ENCODE measurements around the gene CMPK1. TPM values are rescaled to one million over a fixed set of nuclear protein-coding genes. Genes with fewer than 3 reads are reported as not detected.

Gene CMPK1
- total RNA-seq, 1 experiment from 2014 or later: 77.4 TPM

GRCh38 chr1:47420547-47420946 lies 87.0 kb downstream of the CMPK1 start:
- Histone ChIP-seq H3K4me1 (no peaks in the 10 kb centered on the region), H3K36me3 (ENCODE audit: control insufficient read depth, insufficient read depth, low read length) (no peaks in the 10 kb centered on the region), H3K4me3 (ENCODE audit: low read depth, low read length) (no peak overlapping the region), H3K9me3 (no peaks in the 10 kb centered on the region), H3K27me3 (replicated peaks; ENCODE audit: control insufficient read depth, insufficient read depth, low read length) (no peaks in the 10 kb centered on the region)
- no peaks in the 10 kb centered on the region for H3K27me3 Mint-ChIP-seq (ENCODE audit: insufficient read depth, unreplicated experiment)
- DNase-seq: no peak
- ChIA-PET POLR2A (interaction anchor here (0.6 kb wide), 2 partner anchors 15 to 108 kb away, joined by 3 read pairs; no protein-coding TSS in a partner anchor), CTCF (interaction anchor here (0.7 to 0.9 kb wide), 2 partner anchors 17 to 32 kb away, joined by 3 read pairs; partner anchors contain the start of gene FOXD2)
- H3K4me1 Mint-ChIP-seq (ENCODE audit: low read depth, unreplicated experiment): peaks cover 7% of the 10 kb centered on the region
- intact Hi-C loops (cut with micrococcal nuclease; ENCODE audit: unreplicated experiment): loop anchor here (5.0 kb wide), 1 partner anchor 292 kb away; no protein-coding TSS in a partner anchor
- H3K4me3 Mint-ChIP-seq (ENCODE audit: unreplicated experiment): no peak overlapping the region
- no peak overlapping the region for H3K27ac Mint-ChIP-seq (ENCODE audit: unreplicated experiment)
- no peak for TF ChIP-seq CTCF (IDR thresholded peaks at IDR 0.05; ENCODE audit: insufficient read depth in 1 of 2, low read depth in 1 of 2, low read length in 1 of 2, severe bottlenecking in 1 of 2, unreplicated experiment in 1 of 2)
- no TSS peak for BruUV-seq (replicated peaks)
- H3K36me3 Mint-ChIP-seq (ENCODE audit: insufficient read depth, unreplicated experiment): no peaks in the 10 kb centered on the region
- H3K9me3 Mint-ChIP-seq (ENCODE audit: unreplicated experiment): no peaks in the 10 kb centered on the region

GRCh38 chr1:47423872-47424271 lies 90.3 kb downstream of the CMPK1 start:
- POLR2A ChIA-PET: interaction anchor here (1.2 kb wide), 1 partner anchor 14 kb away, joined by 12 read pairs; the partner anchor contains the start of gene FOXD2
- no TSS peak for BruUV-seq (replicated peaks)

More at GRCh38 chr1:47423872-47424271, 90.3 kb downstream of the CMPK1 start:
- Histone ChIP-seq H3K4me1 (no peaks in the 10 kb centered on the region), H3K9me3 (no peaks in the 10 kb centered on the region), H3K27me3 (replicated peaks; ENCODE audit: control insufficient read depth, insufficient read depth, low read length) (no peaks in the 10 kb centered on the region), H3K36me3 (ENCODE audit: control insufficient read depth, insufficient read depth, low read length) (no peaks in the 10 kb centered on the region), H3K4me3 (ENCODE audit: low read depth, low read length) (no peak overlapping the region)
- Mint-ChIP-seq H3K4me3 (ENCODE audit: unreplicated experiment) (no peak overlapping the region), H3K36me3 (ENCODE audit: insufficient read depth, unreplicated experiment) (peaks cover 6% of the 10 kb centered on the region), H3K9me3 (ENCODE audit: unreplicated experiment) (no peaks in the 10 kb centered on the region), H3K27ac (ENCODE audit: unreplicated experiment) (no peak overlapping the region), H3K4me1 (ENCODE audit: low read depth, unreplicated experiment) (peaks cover 7% of the 10 kb centered on the region), H3K27me3 (ENCODE audit: insufficient read depth, unreplicated experiment) (no peaks in the 10 kb centered on the region)
- TF ChIP-seq CTCF (IDR thresholded peaks at IDR 0.05; ENCODE audit: insufficient read depth in 1 of 2, low read depth in 1 of 2, low read length in 1 of 2, severe bottlenecking in 1 of 2, unreplicated experiment in 1 of 2): no peak
- no peak for DNase-seq
- CTCF ChIA-PET: interaction anchor here (0.6 to 1.9 kb wide), 11 partner anchors 14 to 302 kb away, joined by 3 to 8 read pairs (median 4); partner anchors contain the start of genes CMPK1 and FOXD2
- intact Hi-C loops (cut with micrococcal nuclease; ENCODE audit: unreplicated experiment): loop anchor here (1.0 to 5.0 kb wide), 4 partner anchors 36 to 288 kb away; no protein-coding TSS in a partner anchor

Data from Caco-2 (cell line).